Activated CD4-positive, alpha-beta T cell treated with anti-CD3 and anti-CD28 coated beads, Interleukin-2, amount 10 ng/mL, durations not matched to agents 7 days and 5 days (primary cell): ENCODE measurements around the gene TMEM214. TPM values are rescaled to one million over a fixed set of nuclear protein-coding genes. Genes with fewer than 3 reads are reported as not detected.
"Not testable (repeated sequence)": the region's sequence is repeated elsewhere in the genome, so short reads cannot be mapped to it uniquely, and the experiment has no call there.

Experiments
- CTCF ChIA-PET: fragments of 350-600 bp; sonication (Branson Sonifier 250); formaldehyde crosslinking; loops from one replicate; lab custom pipeline; 2021; ENCODE audit warnings: antibody characterized with exemption; lab: Charles Lee
- POLR2A ChIA-PET: fragments of 350-600 bp; sonication (Branson Sonifier 250); formaldehyde crosslinking; loops from one replicate; lab custom pipeline; 2021; ENCODE audit warnings: antibody characterized with exemption; lab: Charles Lee
- DNase-seq: peaks from one replicate; pipeline ENCODE4 v3.0.0-alpha.2; 2020
- H3K27ac Mint-ChIP-seq: one replicate; pipeline ENCODE4 v1.8.0; 2021; ENCODE audit warnings: mild to moderate bottlenecking, moderate library complexity, mixed read lengths
- H3K27me3 Mint-ChIP-seq: one replicate; pipeline ENCODE4 v1.8.0; 2021; ENCODE audit warnings: mixed read lengths
- H3K36me3 Mint-ChIP-seq: one replicate; pipeline ENCODE4 v1.8.0; 2021; ENCODE audit warnings: low read depth, mixed read lengths
- H3K4me1 Mint-ChIP-seq: one replicate; pipeline ENCODE4 v1.8.0; 2021; ENCODE audit warnings: mixed read lengths
- H3K4me3 Mint-ChIP-seq: one replicate; pipeline ENCODE4 v1.8.0; 2021; ENCODE audit warnings: mild to moderate bottlenecking, moderate library complexity, mixed read lengths
- H3K9me3 Mint-ChIP-seq: one replicate; pipeline ENCODE4 v1.8.0; 2021; ENCODE audit warnings: mixed read lengths
- total RNA-seq, 2 experiments: library from RNA; stranded (reverse); gene quantifications; one replicate each; pipeline ENCODE4 v1.2.3, GENCODE V29; 2021

Gene TMEM214
- total RNA-seq, 2 experiments from 2014 or later = 73.2 to 77.1 TPM

- H3K4me3 Mint-ChIP-seq = peak overlapping the region; percentile 31
- H3K27me3 Mint-ChIP-seq = peaks cover 2% of the 10 kb centered on the region
- H3K9me3 Mint-ChIP-seq = no peaks in the 10 kb centered on the region
- peak overlapping the region; percentile 93 for H3K27ac Mint-ChIP-seq
- ChIA-PET POLR2A (interaction anchor here (0.6 kb wide), 1 partner anchor 24 kb away, joined by 3 read pairs; no protein-coding TSS in a partner anchor), CTCF (interaction anchor here (0.5 to 8.7 kb wide), 7 partner anchors 7 to 595 kb away, joined by 3 to 44 read pairs (median 4); partner anchors contain the start of gene KHK)
- peaks cover 12% of the 10 kb centered on the region for H3K36me3 Mint-ChIP-seq
- peak; percentile 59 for DNase-seq
- peaks cover 62% of the 10 kb centered on the region for H3K4me1 Mint-ChIP-seq
Measured at GRCh38 chr2:27074738-27075565, 42.2 kb downstream of the TMEM214 start.

GRCh38 chr2:27075566-27075871, 42.8 kb downstream of the TMEM214 start:
- DNase-seq, H3K27me3 Mint-ChIP-seq, H3K36me3 Mint-ChIP-seq, H3K9me3 Mint-ChIP-seq, POLR2A ChIA-PET: not testable (repeated sequence)
- peak overlapping the region; percentile 93 for H3K27ac Mint-ChIP-seq
- peak overlapping the region; percentile 31 for H3K4me3 Mint-ChIP-seq
- CTCF ChIA-PET = interaction anchor here (0.6 to 3.2 kb wide), 3 partner anchors 22 to 315 kb away, joined by 3 to 11 read pairs (median 4); no protein-coding TSS in a partner anchor
- H3K4me1 Mint-ChIP-seq = peaks cover 62% of the 10 kb centered on the region

GRCh38 chr2:27076323-27076722, 43.6 kb downstream of the TMEM214 start:
- Mint-ChIP-seq H3K27me3 (peaks cover 2% of the 10 kb centered on the region), H3K36me3 (peaks cover 3% of the 10 kb centered on the region), H3K9me3 (no peaks in the 10 kb centered on the region), H3K4me3 (no peak overlapping the region), H3K4me1 (peaks cover 61% of the 10 kb centered on the region), H3K27ac (peak overlapping the region; percentile 10)
- no peak for DNase-seq
- ChIA-PET POLR2A (no interaction called here), CTCF (interaction anchor here (1.5 kb wide), 1 partner anchor 195 kb away, joined by 3 read pairs; no protein-coding TSS in a partner anchor)

GRCh38 chr2:27077231-27077630, 44.5 kb downstream of the TMEM214 start:
- POLR2A ChIA-PET = no interaction called here
- CTCF ChIA-PET = interaction anchor here (0.6 to 1.5 kb wide), 2 partner anchors 21 to 194 kb away, joined by 3 read pairs; no protein-coding TSS in a partner anchor
- no peak overlapping the region for H3K4me3 Mint-ChIP-seq
- no peaks in the 10 kb centered on the region for H3K9me3 Mint-ChIP-seq
- H3K27me3 Mint-ChIP-seq = peaks cover 2% of the 10 kb centered on the region
- H3K4me1 Mint-ChIP-seq = peaks cover 64% of the 10 kb centered on the region
- H3K27ac Mint-ChIP-seq = no peak overlapping the region
- H3K36me3 Mint-ChIP-seq = peaks cover 3% of the 10 kb centered on the region
- DNase-seq = no peak

DNA sequence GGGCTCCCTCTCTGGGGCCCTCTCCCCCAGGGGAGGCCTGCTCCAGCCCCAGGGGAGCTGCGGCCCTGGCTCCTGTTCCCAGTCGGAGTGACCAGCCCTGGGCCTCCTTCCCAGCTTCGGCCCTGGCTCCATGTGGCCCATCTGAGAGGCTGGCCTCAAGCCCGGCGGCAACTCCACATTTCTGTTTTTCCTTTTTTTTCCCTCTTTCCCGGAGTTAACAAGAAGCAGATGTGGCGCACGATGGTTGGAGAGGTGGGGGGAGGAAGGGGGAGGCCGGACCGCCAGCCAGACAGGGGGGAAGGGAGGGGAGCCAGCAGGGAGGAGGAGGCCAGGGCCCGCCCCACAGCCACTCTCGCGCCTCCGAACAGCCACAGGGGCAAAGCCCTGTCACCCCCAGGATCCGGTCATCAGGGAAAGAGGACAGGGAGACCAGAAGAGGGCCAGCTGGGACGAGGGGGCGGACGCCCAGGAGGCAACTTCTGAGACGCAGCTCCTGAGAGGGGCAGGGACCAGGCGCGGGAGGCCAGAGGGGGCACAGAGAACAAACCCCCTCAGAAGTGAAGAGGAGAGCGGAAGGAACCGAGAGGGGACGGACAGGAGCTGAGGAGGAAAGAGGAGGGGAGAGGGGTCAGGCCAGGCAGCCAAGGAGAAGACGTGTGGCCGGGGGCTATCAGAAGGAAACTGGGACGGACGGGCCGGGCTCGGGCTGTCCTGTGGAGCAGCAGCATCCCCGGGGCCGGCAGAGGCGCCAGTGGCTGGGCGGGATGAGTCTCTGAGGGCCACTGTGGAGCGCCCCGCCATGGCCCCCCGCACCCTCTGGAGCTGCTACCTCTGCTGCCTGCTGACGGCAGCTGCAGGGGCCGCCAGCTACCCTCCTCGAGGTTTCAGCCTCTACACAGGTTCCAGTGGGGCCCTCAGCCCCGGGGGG, 45.8 kb downstream of the TMEM214 start, which contains the start of gene EMILIN1:
TSS of gene EMILIN1 (plus strand) at position 349 of the 928 bp plus-strand sequence. CDS start at position 800, 451 bp downstream.
- Mint-ChIP-seq H3K27ac (no peak within 1 kb of the TSS), H3K4me1 (peaks cover 56% of the 10 kb centered on the region), H3K27me3 (peaks cover 2% of the 10 kb centered on the region), H3K9me3 (no peaks in the 10 kb centered on the region), H3K4me3 (no peak within 1 kb of the TSS), H3K36me3 (peaks cover 3% of the 10 kb centered on the region)
- no peak for DNase-seq
- CTCF ChIA-PET = interaction anchor here (0.7 kb wide), 1 partner anchor 63 kb away, joined by 3 read pairs; no protein-coding TSS in a partner anchor
- POLR2A ChIA-PET = no interaction called here

GRCh38 chr2:27079233-27080139, 46.7 kb downstream of the TMEM214 start:
- no peaks in the 10 kb centered on the region for H3K36me3 Mint-ChIP-seq
- ChIA-PET CTCF (interaction anchor here (2.4 to 4.3 kb wide), 2 partner anchors 9 to 24 kb away, joined by 15 to 44 read pairs; partner anchors contain the start of gene OST4), POLR2A (no interaction called here)
- no peak overlapping the region for H3K27ac Mint-ChIP-seq
- H3K9me3 Mint-ChIP-seq = no peaks in the 10 kb centered on the region
- H3K4me3 Mint-ChIP-seq = no peak overlapping the region
- peaks cover 2% of the 10 kb centered on the region for H3K27me3 Mint-ChIP-seq
- H3K4me1 Mint-ChIP-seq = peaks cover 55% of the 10 kb centered on the region
- DNase-seq = no peak

- Mint-ChIP-seq H3K9me3 (no peaks in the 10 kb centered on the region), H3K4me1 (peaks cover 54% of the 10 kb centered on the region), H3K4me3 (no peak overlapping the region), H3K36me3 (no peaks in the 10 kb centered on the region), H3K27ac (no peak overlapping the region), H3K27me3 (peaks cover 2% of the 10 kb centered on the region)
- POLR2A ChIA-PET = no interaction called here
- DNase-seq = no peak
- CTCF ChIA-PET = interaction anchor here (1.5 to 4.3 kb wide), 5 partner anchors 10 to 223 kb away, joined by 6 to 44 read pairs (median 14); partner anchors contain the start of genes AGBL5 and OST4
Measured at GRCh38 chr2:27080140-27080469, 47.3 kb downstream of the TMEM214 start.

- no peaks in the 10 kb centered on the region for H3K36me3 Mint-ChIP-seq
- no peak for DNase-seq
- H3K4me1 Mint-ChIP-seq = peaks cover 54% of the 10 kb centered on the region
- POLR2A ChIA-PET = interaction anchor here (0.8 to 1.0 kb wide), 2 partner anchors 9 to 30 kb away, joined by 4 to 9 read pairs; partner anchors contain the start of gene OST4
- peaks cover 2% of the 10 kb centered on the region for H3K27me3 Mint-ChIP-seq
- H3K27ac Mint-ChIP-seq = peak overlapping the region; percentile 98
- H3K9me3 Mint-ChIP-seq = no peaks in the 10 kb centered on the region
- CTCF ChIA-PET = interaction anchor here (0.9 to 4.3 kb wide), 9 partner anchors 10 to 223 kb away, joined by 3 to 44 read pairs (median 6); partner anchors contain the start of genes AGBL5 and OST4
- H3K4me3 Mint-ChIP-seq = peak overlapping the region; percentile 49
Measured at GRCh38 chr2:27080603-27080936, 47.8 kb downstream of the TMEM214 start.

- H3K27me3 Mint-ChIP-seq = peaks cover 2% of the 10 kb centered on the region
- no peak overlapping the region for H3K4me3 Mint-ChIP-seq
- ChIA-PET POLR2A (no interaction called here), CTCF (interaction anchor here (0.6 to 4.6 kb wide), 9 partner anchors 12 to 313 kb away, joined by 3 to 44 read pairs (median 6); partner anchors contain the start of genes AGBL5 and OST4)
- H3K9me3 Mint-ChIP-seq = no peaks in the 10 kb centered on the region
- H3K4me1 Mint-ChIP-seq = peaks cover 46% of the 10 kb centered on the region
- DNase-seq = no peak
- no peaks in the 10 kb centered on the region for H3K36me3 Mint-ChIP-seq
- peak overlapping the region; percentile 98 for H3K27ac Mint-ChIP-seq
Measured at GRCh38 chr2:27081984-27082772, 49.4 kb downstream of the TMEM214 start.

DNA sequence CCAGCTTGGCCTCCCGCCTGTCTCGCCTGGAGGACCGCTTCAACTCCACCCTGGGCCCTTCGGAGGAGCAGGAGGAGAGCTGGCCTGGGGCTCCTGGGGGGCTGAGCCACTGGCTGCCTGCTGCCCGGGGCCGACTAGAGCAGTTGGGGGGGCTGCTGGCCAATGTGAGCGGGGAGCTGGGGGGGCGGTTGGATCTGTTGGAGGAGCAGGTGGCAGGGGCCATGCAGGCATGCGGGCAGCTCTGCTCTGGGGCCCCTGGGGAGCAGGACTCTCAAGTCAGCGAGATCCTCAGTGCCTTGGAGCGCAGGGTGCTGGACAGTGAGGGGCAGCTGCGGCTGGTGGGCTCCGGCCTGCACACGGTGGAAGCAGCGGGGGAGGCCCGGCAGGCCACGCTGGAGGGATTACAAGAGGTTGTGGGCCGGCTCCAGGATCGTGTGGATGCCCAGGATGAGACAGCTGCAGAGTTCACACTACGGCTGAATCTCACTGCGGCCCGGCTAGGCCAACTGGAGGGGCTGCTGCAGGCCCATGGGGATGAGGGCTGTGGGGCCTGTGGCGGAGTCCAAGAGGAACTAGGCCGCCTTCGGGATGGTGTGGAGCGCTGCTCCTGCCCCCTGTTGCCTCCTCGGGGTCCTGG, 50.1 kb downstream of the TMEM214 start:
- ChIA-PET CTCF (interaction anchor here (0.6 to 4.6 kb wide), 6 partner anchors 12 to 313 kb away, joined by 3 to 44 read pairs (median 4); partner anchors contain the start of genes AGBL5 and OST4), POLR2A (no interaction called here)
- H3K27ac Mint-ChIP-seq = peak overlapping the region; percentile 54

More for the DNA sequence above, 50.1 kb downstream of the TMEM214 start:
- Mint-ChIP-seq H3K9me3 (no peaks in the 10 kb centered on the region), H3K4me1 (peaks cover 48% of the 10 kb centered on the region), H3K27me3 (peaks cover 1% of the 10 kb centered on the region), H3K4me3 (no peak overlapping the region), H3K36me3 (no peaks in the 10 kb centered on the region)
- no peak for DNase-seq
